ENCODE measurements around the gene HECW1. TPM values are rescaled to one million over a fixed set of nuclear protein-coding genes. Genes with fewer than 3 reads are reported as not detected.

HECW1 gene
- total and polyA plus RNA-seq, 2 of the 8 experiments (the other 6 are each of a cell fraction or from before 2014, with no cell fraction given), result 2.9 to 12.7 TPM

GRCh38 chr7:43141091-43141490 lies 28.6 kb downstream of the HECW1 start:
- Histone ChIP-seq H2AK5ac (ENCODE audit: low read depth, low read length) (peak overlapping the region; percentile 72), H2BK5ac (ENCODE audit: low read depth, low read length) (peak overlapping the region; percentile 80; the same call in 1 of the 2 replicates), H2BK12ac (ENCODE audit: low read depth, low read length) (peak overlapping the region; percentile 99; the same call in 1 of the 2 replicates), H3K4me1 (replicated peaks in 1 of 4; ENCODE audit: control insufficient read depth in 3 of 4, insufficient read depth in 4 of 4, low read length in 3 of 4) (peaks cover 3 to 22% (median 8%) of the 10 kb centered on the region in 4 experiments; a peak in 6 of 7 replicates), H4K5ac (ENCODE audit: insufficient read length, low read depth, low read length) (no peak overlapping the region), H3K27me3 (replicated peaks in 1 of 4; ENCODE audit: control insufficient read depth in 3 of 4, extremely low read depth in 1 of 4, insufficient read depth in 3 of 4, low read length in 3 of 4) (no peaks in the 10 kb centered on the region), H3K27ac (ENCODE audit: low read depth, low read length) (no peak overlapping the region), H3K14ac (ENCODE audit: insufficient read length) (no peak overlapping the region), H4K91ac (replicated peaks; ENCODE audit: insufficient read length, low read length) (peak overlapping the region; percentile 45), H3K56ac (replicated peaks; ENCODE audit: insufficient read length, low read depth, low read length) (no peak overlapping the region), H3K23ac (ENCODE audit: insufficient read length) (no peak overlapping the region), H3K18ac (ENCODE audit: extremely low read depth, low read length) (0 out of 2 replicates have a peak overlapping the region, but pooled peaks have one; percentile 62), H3K79me1 (ENCODE audit: low read depth, low read length) (peaks cover 2% of the 10 kb centered on the region; the same call in 1 of the 2 replicates), H2AFZ (ENCODE audit: low read length) (no peak overlapping the region), H2BK120ac (replicated peaks; ENCODE audit: low read depth, low read length) (no peak overlapping the region), H3K9me3 (ENCODE audit: insufficient read depth in 2 of 2, low read depth in 1 of 2, low read length in 1 of 2) (no peaks in the 10 kb centered on the region), H3K4me3 (ENCODE audit: extremely low read depth in 1 of 4, insufficient read depth in 2 of 4, low read depth in 3 of 4, low read length in 4 of 4) (no peak overlapping the region), H3K23me2 (ENCODE audit: low read depth, low read length) (no peaks in the 10 kb centered on the region), H3K9ac (replicated peaks in 1 of 4; ENCODE audit: extremely low read depth in 1 of 4, low read depth in 3 of 4, low read length in 3 of 4) (no peak overlapping the region), H3K36me3 (ENCODE audit: control insufficient read depth in 2 of 4, insufficient read depth in 4 of 4, low read length in 3 of 4) (no peaks in the 10 kb centered on the region), H2BK15ac (ENCODE audit: low read length) (no peak overlapping the region; the same call in 1 of the 2 replicates), H2BK20ac (ENCODE audit: low read length) (peak overlapping the region; percentile 94), H4K20me1 (replicated peaks in 1 of 2; ENCODE audit: control insufficient read depth in 1 of 2, insufficient read depth in 2 of 2, low read length in 2 of 2) (no peaks in the 10 kb centered on the region), H4K8ac (ENCODE audit: extremely low read depth, insufficient read depth, low read length) (no peak overlapping the region), H3K4me2 (ENCODE audit: insufficient read depth in 1 of 2, low read depth in 2 of 2, low read length in 2 of 2) (no peak overlapping the region), H3K79me2 (ENCODE audit: control insufficient read depth in 1 of 2, insufficient read depth in 2 of 2, low read length in 2 of 2) (no peaks in the 10 kb centered on the region), H3K4ac (replicated peaks; ENCODE audit: insufficient read length, low read depth, low read length) (no peak overlapping the region)
- peak; percentile 89 for TF ChIP-seq TEAD4 (IDR thresholded peaks at IDR 0.05; ENCODE audit: low read depth, low read length)
- TF ChIP-seq SP1 (IDR thresholded peaks at IDR 0.05; ENCODE audit: low read depth, low read length), result 0 out of 2 replicates have a peak, but pooled peaks have one; percentile 35
- TF ChIP-seq, protein P1, sequence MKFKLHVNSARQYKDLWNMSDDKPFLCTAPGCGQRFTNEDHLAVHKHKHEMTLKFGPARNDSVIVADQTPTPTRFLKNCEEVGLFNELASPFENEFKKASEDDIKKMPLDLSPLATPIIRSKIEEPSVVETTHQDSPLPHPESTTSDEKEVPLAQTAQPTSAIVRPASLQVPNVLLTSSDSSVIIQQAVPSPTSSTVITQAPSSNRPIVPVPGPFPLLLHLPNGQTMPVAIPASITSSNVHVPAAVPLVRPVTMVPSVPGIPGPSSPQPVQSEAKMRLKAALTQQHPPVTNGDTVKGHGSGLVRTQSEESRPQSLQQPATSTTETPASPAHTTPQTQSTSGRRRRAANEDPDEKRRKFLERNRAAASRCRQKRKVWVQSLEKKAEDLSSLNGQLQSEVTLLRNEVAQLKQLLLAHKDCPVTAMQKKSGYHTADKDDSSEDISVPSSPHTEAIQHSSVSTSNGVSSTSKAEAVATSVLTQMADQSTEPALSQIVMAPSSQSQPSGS (IDR thresholded peaks at IDR 0.05; ENCODE audit: low read length), result 0 out of 2 replicates have a peak, but pooled peaks have one; percentile 25
- peak in 1 of 2 experiments; percentile 90; a peak in 1 of 3 replicates for TF ChIP-seq EP300 (IDR thresholded peaks at IDR 0.05; ENCODE audit: borderline replicate concordance in 1 of 2, low read depth in 2 of 2, low read length in 2 of 2)
- peak; percentile 97 for TF ChIP-seq TCF12 (IDR thresholded peaks at IDR 0.05; ENCODE audit: low read depth, low read length)
- peak; percentile 53 to 89; a peak in 2 of 4 replicates for TF ChIP-seq HDAC2 (IDR thresholded peaks at IDR 0.05; ENCODE audit: borderline replicate concordance in 1 of 2, low read depth in 2 of 2, low read length in 2 of 2)
- TF ChIP-seq POLR2A (IDR thresholded peaks at IDR 0.05; ENCODE audit: control extremely low read depth in 1 of 2, low read depth in 2 of 2, low read length in 2 of 2), result no peak
- peak; percentile 81 for TF ChIP-seq CTBP2 (IDR thresholded peaks at IDR 0.05; ENCODE audit: borderline replicate concordance, insufficient read depth, insufficient read length, low read length)
- no peak for TF ChIP-seq SIX5 (IDR thresholded peaks at IDR 0.05; ENCODE audit: low read depth, low read length)
- TF ChIP-seq NANOG (IDR thresholded peaks at IDR 0.05; ENCODE audit: insufficient read depth, low read depth, low read length, poor library complexity, severe bottlenecking), result peak; percentile 54
- no peak for TF ChIP-seq TBP (IDR thresholded peaks at IDR 0.05; ENCODE audit: low read depth, low read length)
- FAIRE-seq (peak; percentile 48), DNase-seq (ENCODE audit: low read depth in 1 of 2, low spot score in 2 of 2) (peak; percentile 65 to 68)
- 58% methylated on average over 5 of the region's 5 CpGs; no CpG with 5 or more reads in 1 of the 2 experiments for WGBS, 2 experiments (ENCODE audit: extremely low coverage in 1 of 2, insufficient coverage in 1 of 2, insufficient read length in 1 of 2, insufficient replicate concordance in 2 of 2, low coverage in 1 of 2, low lambda C conversion rate in 2 of 2, missing lambda C conversion rate in 1 of 2)
- POLR2A ChIA-PET (ENCODE audit: partially characterized antibody), result interaction anchor here (0.6 to 1.4 kb wide), 3 partner anchors 33 to 733 kb away, joined by 3 to 5 read pairs (median 4); no protein-coding TSS in a partner anchor
- CTCF ChIA-PET (ENCODE audit: partially characterized antibody), result interaction anchor here (0.6 to 1.4 kb wide), 4 partner anchors 30 to 306 kb away, joined by 3 to 5 read pairs (median 4); no protein-coding TSS in a partner anchor

Measured in H1 (cell line).